HepG2 (cell line): ENCODE data around the gene PEX11B. TPM values are rescaled to one million over a fixed set of nuclear protein-coding genes. Genes with fewer than 3 reads are reported as not detected.

Experiments used
- ATAC-seq: fragments of 200-7000 bp; cut with Tn5 transposase; 3 replicates; pipeline ENCODE4 v1.9.1; 2020; ENCODE audit warnings: mild to moderate bottlenecking, moderate library complexity
- BruUV-seq: library from RNA; stranded (reverse); fragments of 400-500 nt; replicated peaks from 2 replicates; lab custom pipeline; 2021; lab: Mats Ljungman, UMichigan
- CTCF ChIA-PET: fragments of 300-600 bp; formaldehyde crosslinking; extraction: SDS; loops from one replicate; lab custom pipeline; 2021; ENCODE audit warnings: low total read pairs, inconsistent platforms, low intra/inter-chr PET ratio; lab: Yijun Ruan, JAX
- POLR2A ChIA-PET: fragments of 350-600 bp; sonication (Branson Sonifier 250); formaldehyde crosslinking; loops from one replicate; lab custom pipeline; 2020; ENCODE audit warnings: antibody characterized with exemption, inconsistent platforms; lab: Yijun Ruan, JAX
- DNase-seq: peaks from one replicate; pipeline ENCODE4 v3.0.0-alpha.2; 2015; ENCODE audit warnings: low spot score
- FAIRE-seq: peaks from 3 replicates; lab custom pipeline; 2011; peaks lifted over from hg19 to GRCh38; lab: Jason Lieb, UNC
- H2AFZ ChIP-seq: one replicate; pipeline ENCODE4 v1.6.1; 2011; ENCODE audit warnings: low read length, inconsistent platforms
- H3K27ac ChIP-seq: fragments of 300-600 bp; 3 replicates; pipeline ENCODE4 v1.8.0; 2011; ENCODE audit warnings: mixed run types, mild to moderate bottlenecking, mixed read lengths, low read length, inconsistent platforms; ENCODE audit not compliant: insufficient read depth; ENCODE audit errors: extremely low read length
- H3K27me3 ChIP-seq, 2 experiments: fragments of 200-600 bp in 1 of 2; 2 replicates in 1 of 2; 3 replicates in 1 of 2; pipeline versions ENCODE4 v1.6.0 to v1.8.0; 2011; ENCODE audit warnings: low read length in 2 of 2, mild to moderate bottlenecking in 2 of 2, moderate library complexity in 2 of 2, inconsistent platforms in 1 of 2; ENCODE audit not compliant: insufficient read depth in 2 of 2, control insufficient read depth in 1 of 2
- H3K36me3 ChIP-seq, 2 experiments: fragments of 200-600 bp in 1 of 2; replicated peaks in 1 of 2; 2 replicates in 1 of 2; 3 replicates in 1 of 2; pipeline versions ENCODE4 v1.5.1 to v1.8.0; 2011; ENCODE audit warnings: low read length in 2 of 2, inconsistent platforms in 1 of 2; ENCODE audit not compliant: insufficient read depth in 2 of 2, control insufficient read depth in 1 of 2
- H3K4me1 ChIP-seq: 2 replicates; pipeline ENCODE4 v1.5.1; 2012; ENCODE audit warnings: low read length, inconsistent platforms; ENCODE audit not compliant: insufficient read depth
- H3K4me2 ChIP-seq: 2 replicates; pipeline ENCODE4 v1.6.0; 2011; ENCODE audit warnings: low read depth, low read length, inconsistent platforms
- H3K4me3 ChIP-seq, 3 experiments: fragments of 200-600 bp in 1 of 3; sonication (generic), shearing (Covaris generic) in 1 of 3; replicated peaks in 1 of 3; 2 replicates each; pipeline ENCODE4 v1.5.1; 2011 to 2016; ENCODE audit warnings: low read length in 3 of 3, inconsistent platforms in 2 of 3, low read depth in 2 of 3, mild to moderate bottlenecking in 2 of 3, control low read depth in 1 of 3, mixed read lengths in 1 of 3; ENCODE audit not compliant: insufficient read depth in 1 of 3
- H3K79me2 ChIP-seq: one replicate; pipeline ENCODE4 v1.6.1; 2011; ENCODE audit warnings: low read length, inconsistent platforms; ENCODE audit not compliant: insufficient read depth
- H3K9ac ChIP-seq: 2 replicates; pipeline ENCODE4 v1.6.0; 2011; ENCODE audit warnings: mild to moderate bottlenecking, low read depth, low read length, inconsistent platforms; ENCODE audit not compliant: insufficient read depth
- H3K9me3 ChIP-seq: 2 replicates; pipeline ENCODE4 v1.5.1; 2012; ENCODE audit warnings: mild to moderate bottlenecking, low read length
- H4K20me1 ChIP-seq: 2 replicates; pipeline ENCODE4 v1.6.0; 2011; ENCODE audit warnings: inconsistent platforms, mild to moderate bottlenecking, low read length, moderate library complexity; ENCODE audit not compliant: insufficient read depth
- FOXP1 ChIP-seq, 2 experiments: fragments of 450-650 bp in 1 of 2; IDR thresholded peaks; 2 replicates each; pipeline ENCODE4 v1.6.1; 2017 to 2018; ENCODE audit warnings: antibody characterized with exemption in 1 of 2
- JDP2 ChIP-seq: sonication (generic); formaldehyde crosslinking; IDR thresholded peaks from 2 replicates; pipeline ENCODE4 v1.8.1; 2022; ENCODE audit warnings: missing genetic modification reagents, borderline replicate concordance
- NAIF1 ChIP-seq: sonication (generic); formaldehyde crosslinking; IDR thresholded peaks from 2 replicates; pipeline ENCODE4 v1.5.0; 2020; ENCODE audit warnings: mild to moderate bottlenecking, missing genetic modification reagents, borderline replicate concordance
- RFX3 ChIP-seq: IDR thresholded peaks from 2 replicates; pipeline ENCODE4 v1.6.1; 2016; ENCODE audit warnings: missing biosample characterization, missing genetic modification reagents
- TAF15 ChIP-seq: fragments of 200-400 bp; formaldehyde crosslinking; IDR thresholded peaks from one replicate; pipeline ENCODE4 v1.6.1; 2018; ENCODE audit warnings: mild to moderate bottlenecking, low read depth, low read length; ENCODE audit not compliant: poor library complexity, severe bottlenecking
- XRCC5 ChIP-seq: fragments of 200-400 bp; formaldehyde crosslinking; optimal IDR thresholded peaks from 2 replicates; pipeline ENCODE3; 2017; ENCODE audit warnings: mild to moderate bottlenecking, low read length
- ZNF331 ChIP-seq: sonication (generic); formaldehyde crosslinking; IDR thresholded peaks from 2 replicates; pipeline ENCODE4 v1.4.0; 2020; ENCODE audit warnings: missing genetic modification reagents
- ZNF510 ChIP-seq: sonication (generic); formaldehyde crosslinking; IDR thresholded peaks from 2 replicates; pipeline ENCODE4 v1.4.0; 2020; ENCODE audit warnings: low read depth, mild to moderate bottlenecking, missing genetic modification reagents
- ZNF547 ChIP-seq: sonication (generic); formaldehyde crosslinking; IDR thresholded peaks from 2 replicates; pipeline ENCODE4 v1.5.1; 2020; ENCODE audit warnings: mild to moderate bottlenecking, missing genetic modification reagents
- ZNF556 ChIP-seq: sonication (generic); formaldehyde crosslinking; IDR thresholded peaks from 2 replicates; pipeline ENCODE4 v1.4.0; 2020; ENCODE audit warnings: mild to moderate bottlenecking, missing genetic modification reagents, borderline replicate concordance
- ZNF569 ChIP-seq: sonication (generic); formaldehyde crosslinking; IDR thresholded peaks from 2 replicates; pipeline ENCODE4 v1.5.0; 2020; ENCODE audit warnings: mild to moderate bottlenecking, missing genetic modification reagents, moderate library complexity, borderline replicate concordance
- ZSCAN31 ChIP-seq: sonication (generic); formaldehyde crosslinking; IDR thresholded peaks from 2 replicates; pipeline ENCODE4 v1.5.0; 2020; ENCODE audit warnings: low read depth, mild to moderate bottlenecking, missing genetic modification reagents
- WGBS: methylation state at CpG from one replicate; pipeline ENCODE4 v1.1.6; 2017; ENCODE audit warnings: low lambda C conversion rate; 5-methylcytosine and 5-hydroxymethylcytosine counted together
- in situ Hi-C: cut with HindIII; loops from 2 replicates; pipeline ENCODE4 v1.10.0; 2017; ENCODE audit warnings: low pct_unique_long_range_greater_than_20kb; ENCODE audit not compliant: extremely low pct_ligation_motif_present
- intact Hi-C: fragments of 100-400 bp; cut with micrococcal nuclease; formaldehyde crosslinking; loops from one replicate; pipeline ENCODE4 v1.10.0; 2022; ENCODE audit not compliant: unreplicated experiment
- polyA plus RNA-seq, 8 experiments: library from polyadenylated mRNA; depleted of rRNA in 3 of 8; stranded (reverse) in 7 of 8; unstranded in 1 of 8; fragments of >200 nt; fragmentation: Illumina TruSeq in 4 of 8; extraction: Trizol in 4 of 8; gene quantifications; 2 replicates each; pipeline versions ENCODE4 v1.2.1 to v1.2.3, GENCODE V29; 2011 to 2016; ENCODE audit warnings: low read depth in 4 of 8, missing spikeins in 1 of 8, mixed read lengths in 1 of 8; ENCODE audit not compliant: insufficient read depth in 1 of 8
- total RNA-seq, 5 experiments: library from RNA; depleted of rRNA; stranded (reverse); fragments of >200 nt; fragmentation: Illumina TruSeq; extraction: Trizol; gene quantifications; 2 replicates each; pipeline ENCODE4 v1.2.3, GENCODE V29; 2016; ENCODE audit warnings: low read depth in 1 of 5

PEX11B gene
- total and polyA plus RNA-seq, 2 of the 13 experiments (the other 11 are each of a cell fraction or from before 2014, with no cell fraction given), result 21.6 to 48.4 TPM

GRCh38 chr1:145953861-145954260, 35.3 kb upstream of the PEX11B start:
- TF ChIP-seq XRCC5 (no peak), ZNF547 (CRISPR knock-in tag) (no peak), FOXP1 (IDR thresholded peaks at IDR 0.05) (no peak), FOXP1 (CRISPR knock-in tag; IDR thresholded peaks at IDR 0.05) (no peak), RFX3 (CRISPR knock-in tag) (no peak), JDP2 (CRISPR knock-in tag) (no peak), ZNF331 (no peak), ZNF569 (CRISPR knock-in tag) (no peak), NAIF1 (CRISPR knock-in tag) (no peak), ZNF556 (CRISPR knock-in tag) (no peak)

GRCh38 chr1:145952903-145953302, 34.4 kb upstream of the PEX11B start:
- Histone ChIP-seq H3K79me2 (peaks cover 23% of the 10 kb centered on the region), H3K4me3 (no peak overlapping the region), H3K4me1 (peaks cover 35% of the 10 kb centered on the region), H3K4me2 (no peak overlapping the region), H2AFZ (no peak overlapping the region), H3K27ac (no peak overlapping the region), H3K9me3 (no peaks in the 10 kb centered on the region), H3K27me3 (no peaks in the 10 kb centered on the region), H4K20me1 (no peaks in the 10 kb centered on the region), H3K36me3 (peaks cover 1 to 2% of the 10 kb centered on the region in 2 experiments; a peak in 1 of 5 replicates), H3K9ac (no peak overlapping the region)
- FAIRE-seq (no peak), DNase-seq (no peak), ATAC-seq (no peak)
- TF ChIP-seq ZNF510 (CRISPR knock-in tag), result no peak
- no peak for TF ChIP-seq TAF15
- TF ChIP-seq ZSCAN31, result no peak
- no TSS peak for BruUV-seq
- ChIA-PET CTCF (no interaction called here), POLR2A (interaction anchor here (0.6 kb wide), 1 partner anchor 14 kb away, joined by 3 read pairs; no protein-coding TSS in a partner anchor)
- in situ Hi-C loops, result no loop called here
- intact Hi-C loops, result no loop called here
- 100% methylated on average over 3 of the region's 3 CpGs for WGBS

More at GRCh38 chr1:145953861-145954260, 35.3 kb upstream of the PEX11B start:
- in situ Hi-C loops (no loop called here), intact Hi-C loops (no loop called here)
- ChIA-PET CTCF (no interaction called here), POLR2A (interaction anchor here (1.1 to 6.2 kb wide), 2 partner anchors 25 to 68 kb away, joined by 3 to 84 read pairs; partner anchors contain the start of genes ANKRD35 and RBM8A)
- WGBS, result 94% methylated on average over 6 of the region's 6 CpGs
- Histone ChIP-seq H3K9me3 (no peaks in the 10 kb centered on the region), H3K79me2 (peaks cover 23% of the 10 kb centered on the region), H3K4me1 (peaks cover 43% of the 10 kb centered on the region), H2AFZ (no peak overlapping the region), H3K4me3 (no peak overlapping the region), H3K27me3 (no peaks in the 10 kb centered on the region), H3K36me3 (peaks cover 0 to 1% of the 10 kb centered on the region in 2 experiments; a peak in 1 of 5 replicates), H3K4me2 (no peak overlapping the region), H3K9ac (no peak overlapping the region), H4K20me1 (no peaks in the 10 kb centered on the region), H3K27ac (no peak overlapping the region)
- DNase-seq (no peak), ATAC-seq (no peak), FAIRE-seq (no peak)
- BruUV-seq, result no TSS peak
